ENCODE measurements around the gene IHH. TPM values are rescaled to one million over a fixed set of nuclear protein-coding genes. Genes with fewer than 3 reads are reported as not detected.

IHH gene
- total RNA-seq, 1 donor from 2014 or later, result 0.16 TPM

GRCh38 chr2:219056896-219057708 lies 3.6 kb downstream of the IHH start:
- Mint-ChIP-seq H3K27ac (ENCODE audit: unreplicated experiment) (no peak overlapping the region), H3K27me3 (ENCODE audit: low read depth) (peaks cover 83% of the 10 kb centered on the region), H3K9me3 (no peaks in the 10 kb centered on the region), H3K4me1 (no peaks in the 10 kb centered on the region), H3K4me3 (no peak overlapping the region), H3K36me3 (ENCODE audit: low read depth) (no peaks in the 10 kb centered on the region)
- TF ChIP-seq CTCF (conservative IDR thresholded peaks at IDR 0.05), result no peak
- no peak for DNase-seq (ENCODE audit: low read depth, low spot score)

GRCh38 chr2:219056176-219056895 lies 4.4 kb downstream of the IHH start:
- no peaks in the 10 kb centered on the region for H3K36me3 Mint-ChIP-seq (ENCODE audit: low read depth)
- no peak overlapping the region for H3K27ac Mint-ChIP-seq (ENCODE audit: unreplicated experiment)
- H3K4me3 Mint-ChIP-seq, result no peak overlapping the region
- H3K4me1 Mint-ChIP-seq, result no peaks in the 10 kb centered on the region
- DNase-seq (ENCODE audit: low read depth, low spot score), result no peak
- no peaks in the 10 kb centered on the region for H3K9me3 Mint-ChIP-seq
- no peak for TF ChIP-seq CTCF (conservative IDR thresholded peaks at IDR 0.05)
- peaks cover 81% of the 10 kb centered on the region for H3K27me3 Mint-ChIP-seq (ENCODE audit: low read depth)

- Mint-ChIP-seq H3K27ac (ENCODE audit: unreplicated experiment) (no peak overlapping the region), H3K27me3 (ENCODE audit: low read depth) (peaks cover 89% of the 10 kb centered on the region), H3K4me1 (no peaks in the 10 kb centered on the region), H3K36me3 (ENCODE audit: low read depth) (no peaks in the 10 kb centered on the region), H3K4me3 (no peak overlapping the region), H3K9me3 (no peaks in the 10 kb centered on the region)
- TF ChIP-seq CTCF (conservative IDR thresholded peaks at IDR 0.05), result no peak
- no peak for DNase-seq (ENCODE audit: low read depth, low spot score)
These were observed 5.5 kb downstream of the IHH start for GRCh38 chr2:219054956-219055903.

GRCh38 chr2:219049282-219049681 lies 11.4 kb downstream of the IHH start:
- H3K4me1 Mint-ChIP-seq, result no peaks in the 10 kb centered on the region
- no peak overlapping the region for H3K27ac Mint-ChIP-seq (ENCODE audit: unreplicated experiment)
- no peaks in the 10 kb centered on the region for H3K9me3 Mint-ChIP-seq
- TF ChIP-seq CTCF (conservative IDR thresholded peaks at IDR 0.05), result no peak
- H3K4me3 Mint-ChIP-seq, result no peak overlapping the region
- no peaks in the 10 kb centered on the region for H3K36me3 Mint-ChIP-seq (ENCODE audit: low read depth)
- no peak for DNase-seq (ENCODE audit: low read depth, low spot score)
- peaks cover 91% of the 10 kb centered on the region for H3K27me3 Mint-ChIP-seq (ENCODE audit: low read depth)

- Mint-ChIP-seq H3K9me3 (no peaks in the 10 kb centered on the region), H3K4me1 (peaks cover 10% of the 10 kb centered on the region), H3K27ac (ENCODE audit: unreplicated experiment) (no peak overlapping the region), H3K27me3 (ENCODE audit: low read depth) (peaks cover 93% of the 10 kb centered on the region), H3K36me3 (ENCODE audit: low read depth) (no peaks in the 10 kb centered on the region), H3K4me3 (no peak overlapping the region)
- no peak for TF ChIP-seq CTCF (conservative IDR thresholded peaks at IDR 0.05)
- DNase-seq (ENCODE audit: low read depth, low spot score), result peak; percentile 60
These were observed 14.7 kb downstream of the IHH start for GRCh38 chr2:219045937-219046550.
